ENCODE data around the gene CPNE9. TPM values are rescaled to one million over a fixed set of nuclear protein-coding genes. Genes with fewer than 3 reads are reported as not detected.

CPNE9 gene
- total and polyA plus RNA-seq, 2 experiments from 2014 or later = not detected

GRCh38 chr3:9681723-9682081 lies 21.9 kb upstream of the CPNE9 start:
- Histone ChIP-seq H3K9me3 (ENCODE audit: low read depth) (no peaks in the 10 kb centered on the region), H3K4me1 (ENCODE audit: insufficient read depth) (peaks cover 5% of the 10 kb centered on the region), H3K79me2 (no peaks in the 10 kb centered on the region), H3K36me3 (replicated peaks; ENCODE audit: insufficient read depth, low read depth) (no peaks in the 10 kb centered on the region), H3K4me3 (no peak overlapping the region), H3K27ac (peak overlapping the region; percentile 73), H4K20me1 (ENCODE audit: insufficient read depth, poor library complexity, severe bottlenecking) (no peaks in the 10 kb centered on the region), H3K27me3 (no peaks in the 10 kb centered on the region), H3K9me2 (replicated peaks; ENCODE audit: insufficient read depth) (no peaks in the 10 kb centered on the region), H2AFZ (no peak overlapping the region), H3K4me2 (peak overlapping the region; percentile 15)
- 67% methylated on average over 6 of the region's 6 CpGs for WGBS (ENCODE audit: low lambda C conversion rate, missing lambda C conversion rate)
- peak; percentile 65 for DNase-seq (ENCODE audit: low spot score)
- TF ChIP-seq, protein P1, sequence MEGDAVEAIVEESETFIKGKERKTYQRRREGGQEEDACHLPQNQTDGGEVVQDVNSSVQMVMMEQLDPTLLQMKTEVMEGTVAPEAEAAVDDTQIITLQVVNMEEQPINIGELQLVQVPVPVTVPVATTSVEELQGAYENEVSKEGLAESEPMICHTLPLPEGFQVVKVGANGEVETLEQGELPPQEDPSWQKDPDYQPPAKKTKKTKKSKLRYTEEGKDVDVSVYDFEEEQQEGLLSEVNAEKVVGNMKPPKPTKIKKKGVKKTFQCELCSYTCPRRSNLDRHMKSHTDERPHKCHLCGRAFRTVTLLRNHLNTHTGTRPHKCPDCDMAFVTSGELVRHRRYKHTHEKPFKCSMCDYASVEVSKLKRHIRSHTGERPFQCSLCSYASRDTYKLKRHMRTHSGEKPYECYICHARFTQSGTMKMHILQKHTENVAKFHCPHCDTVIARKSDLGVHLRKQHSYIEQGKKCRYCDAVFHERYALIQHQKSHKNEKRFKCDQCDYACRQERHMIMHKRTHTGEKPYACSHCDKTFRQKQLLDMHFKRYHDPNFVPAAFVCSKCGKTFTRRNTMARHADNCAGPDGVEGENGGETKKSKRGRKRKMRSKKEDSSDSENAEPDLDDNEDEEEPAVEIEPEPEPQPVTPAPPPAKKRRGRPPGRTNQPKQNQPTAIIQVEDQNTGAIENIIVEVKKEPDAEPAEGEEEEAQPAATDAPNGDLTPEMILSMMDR (IDR thresholded peaks at IDR 0.05; ENCODE audit: poor library complexity) = no peak
- no peak for TF ChIP-seq EZH2 (IDR thresholded peaks at IDR 0.05; ENCODE audit: borderline replicate concordance)
- TF ChIP-seq EZH2phosphoT487 (IDR thresholded peaks at IDR 0.05; ENCODE audit: low read depth, severe bottlenecking, unreplicated experiment) = no peak

- Histone ChIP-seq H3K9me3 (ENCODE audit: low read depth) (no peaks in the 10 kb centered on the region), H3K4me2 (peak overlapping the region; percentile 15), H3K4me1 (ENCODE audit: insufficient read depth) (peaks cover 5% of the 10 kb centered on the region), H3K27me3 (no peaks in the 10 kb centered on the region), H3K79me2 (no peaks in the 10 kb centered on the region), H4K20me1 (ENCODE audit: insufficient read depth, poor library complexity, severe bottlenecking) (no peaks in the 10 kb centered on the region), H3K9me2 (replicated peaks; ENCODE audit: insufficient read depth) (no peaks in the 10 kb centered on the region), H3K27ac (peak overlapping the region; percentile 73), H3K4me3 (no peak overlapping the region), H2AFZ (no peak overlapping the region), H3K36me3 (replicated peaks; ENCODE audit: insufficient read depth, low read depth) (no peaks in the 10 kb centered on the region)
- TF ChIP-seq EZH2phosphoT487 (IDR thresholded peaks at IDR 0.05; ENCODE audit: low read depth, severe bottlenecking, unreplicated experiment) = no peak
- TF ChIP-seq EZH2 (IDR thresholded peaks at IDR 0.05; ENCODE audit: borderline replicate concordance) = no peak
- TF ChIP-seq, protein P1 (IDR thresholded peaks at IDR 0.05; ENCODE audit: poor library complexity) = no peak
- WGBS (ENCODE audit: low lambda C conversion rate, missing lambda C conversion rate) = 75% methylated on average over 6 of the region's 6 CpGs
- DNase-seq (ENCODE audit: low spot score) = peak; percentile 37
These were observed 21.5 kb upstream of the CPNE9 start for GRCh38 chr3:9682096-9682495.

- Histone ChIP-seq H3K36me3 (replicated peaks; ENCODE audit: insufficient read depth, low read depth) (no peaks in the 10 kb centered on the region), H3K79me2 (no peaks in the 10 kb centered on the region), H3K4me3 (no peak overlapping the region), H3K9me3 (ENCODE audit: low read depth) (no peaks in the 10 kb centered on the region), H4K20me1 (ENCODE audit: insufficient read depth, poor library complexity, severe bottlenecking) (no peaks in the 10 kb centered on the region), H3K9me2 (replicated peaks; ENCODE audit: insufficient read depth) (no peaks in the 10 kb centered on the region), H3K4me1 (ENCODE audit: insufficient read depth) (peaks cover 5% of the 10 kb centered on the region), H3K27ac (no peak overlapping the region), H2AFZ (no peak overlapping the region), H3K27me3 (no peaks in the 10 kb centered on the region), H3K4me2 (no peak overlapping the region)
- WGBS (ENCODE audit: low lambda C conversion rate, missing lambda C conversion rate) = 92% methylated on average over 3 of the region's 3 CpGs
- no peak for TF ChIP-seq EZH2 (IDR thresholded peaks at IDR 0.05; ENCODE audit: borderline replicate concordance)
- TF ChIP-seq, protein P1 (IDR thresholded peaks at IDR 0.05; ENCODE audit: poor library complexity) = no peak
- no peak for TF ChIP-seq EZH2phosphoT487 (IDR thresholded peaks at IDR 0.05; ENCODE audit: low read depth, severe bottlenecking, unreplicated experiment)
- DNase-seq (ENCODE audit: low spot score) = no peak
These were observed 20.2 kb upstream of the CPNE9 start for GRCh38 chr3:9683426-9683825.

Measured in hepatocyte (in vitro differentiated cells).